ENCODE results near the gene DCHS2.

GRCh38 chr4:154466336-154466735, 25.3 kb downstream of the DCHS2 start:
- no peak for TF ChIP-seq CHD2 (IDR thresholded peaks at IDR 0.05; ENCODE audit: low read length)
- TF ChIP-seq POLR2A (IDR thresholded peaks at IDR 0.05; ENCODE audit: control extremely low read depth in 1 of 2, low read depth in 2 of 2, low read length in 2 of 2), result no peak
- TF ChIP-seq, protein P1, sequence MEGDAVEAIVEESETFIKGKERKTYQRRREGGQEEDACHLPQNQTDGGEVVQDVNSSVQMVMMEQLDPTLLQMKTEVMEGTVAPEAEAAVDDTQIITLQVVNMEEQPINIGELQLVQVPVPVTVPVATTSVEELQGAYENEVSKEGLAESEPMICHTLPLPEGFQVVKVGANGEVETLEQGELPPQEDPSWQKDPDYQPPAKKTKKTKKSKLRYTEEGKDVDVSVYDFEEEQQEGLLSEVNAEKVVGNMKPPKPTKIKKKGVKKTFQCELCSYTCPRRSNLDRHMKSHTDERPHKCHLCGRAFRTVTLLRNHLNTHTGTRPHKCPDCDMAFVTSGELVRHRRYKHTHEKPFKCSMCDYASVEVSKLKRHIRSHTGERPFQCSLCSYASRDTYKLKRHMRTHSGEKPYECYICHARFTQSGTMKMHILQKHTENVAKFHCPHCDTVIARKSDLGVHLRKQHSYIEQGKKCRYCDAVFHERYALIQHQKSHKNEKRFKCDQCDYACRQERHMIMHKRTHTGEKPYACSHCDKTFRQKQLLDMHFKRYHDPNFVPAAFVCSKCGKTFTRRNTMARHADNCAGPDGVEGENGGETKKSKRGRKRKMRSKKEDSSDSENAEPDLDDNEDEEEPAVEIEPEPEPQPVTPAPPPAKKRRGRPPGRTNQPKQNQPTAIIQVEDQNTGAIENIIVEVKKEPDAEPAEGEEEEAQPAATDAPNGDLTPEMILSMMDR (IDR thresholded peaks at IDR 0.05; ENCODE audit: control extremely low read depth in 1 of 3, insufficient read depth in 1 of 3, low read depth in 1 of 3, low read length in 3 of 3), result no peak
- TF ChIP-seq MAFK (IDR thresholded peaks at IDR 0.05; ENCODE audit: low read depth, low read length), result no peak
- no peak for TF ChIP-seq ZNF274 (IDR thresholded peaks at IDR 0.05; ENCODE audit: borderline replicate concordance, extremely low read depth, low read length)
- no peak for TF ChIP-seq YY1 (IDR thresholded peaks at IDR 0.05; ENCODE audit: low read depth, low read length)
- no peak for TF ChIP-seq POLR2AphosphoS5 (IDR thresholded peaks at IDR 0.05; ENCODE audit: low read depth, low read length)
- TF ChIP-seq, protein P2, sequence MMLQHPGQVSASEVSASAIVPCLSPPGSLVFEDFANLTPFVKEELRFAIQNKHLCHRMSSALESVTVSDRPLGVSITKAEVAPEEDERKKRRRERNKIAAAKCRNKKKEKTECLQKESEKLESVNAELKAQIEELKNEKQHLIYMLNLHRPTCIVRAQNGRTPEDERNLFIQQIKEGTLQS (IDR thresholded peaks at IDR 0.05; ENCODE audit: insufficient read depth, low read depth, low read length), result no peak

All from H1 (cell line).